Islet precursor cell (in vitro differentiated cells): ENCODE measurements around the gene TBK1.

Experiments used
- DNase-seq: peaks from one replicate; pipeline ENCODE4 v3.0.0-alpha.2; 2018

Gene TBK1

GRCh38 chr12:64550755-64551154 lies 98.8 kb downstream of the TBK1 start:
- no peak for DNase-seq

DNA sequence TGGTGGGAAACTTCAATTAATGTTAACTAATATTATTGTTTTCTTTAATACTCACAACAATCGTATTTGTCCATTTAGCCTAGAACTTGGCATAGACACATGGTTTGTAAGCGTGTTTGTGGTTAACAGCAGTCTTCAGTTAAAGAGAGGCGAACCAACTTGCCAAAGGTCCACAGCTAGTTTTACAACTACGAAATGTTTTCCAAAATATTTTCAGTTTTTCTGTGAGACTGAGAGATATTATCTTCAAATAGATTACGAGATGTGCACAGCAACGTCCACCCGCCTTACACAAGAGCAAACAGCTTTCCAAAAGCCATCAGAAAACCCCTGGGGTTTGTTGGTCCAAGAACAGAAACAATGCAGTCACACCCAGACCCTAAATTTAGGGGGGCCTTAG lies 99.8 kb downstream of the TBK1 start:
- DNase-seq, result no peak
